WTC11 (cell line): Measurements from ENCODE around the gene RNGTT.

Source experiments
- ATF1 ChIP-seq: sonication (generic); formaldehyde crosslinking; IDR thresholded peaks from 2 replicates; pipeline ENCODE4 v1.8.1; 2023; ENCODE audit warnings: mild to moderate bottlenecking, moderate library complexity, missing genetic modification reagents
- CTCF ChIP-seq: fragments of 200-600 bp; IDR thresholded peaks from 2 replicates; pipeline ENCODE4 v1.8.0; 2022; ENCODE audit warnings: antibody characterized with exemption
- E2F1 ChIP-seq: sonication (generic); formaldehyde crosslinking; IDR thresholded peaks from 2 replicates; pipeline ENCODE4 v1.8.0; 2022; ENCODE audit warnings: mild to moderate bottlenecking, missing genetic modification reagents
- ETV6 ChIP-seq: sonication (generic); formaldehyde crosslinking; IDR thresholded peaks from 2 replicates; pipeline ENCODE4 v1.8.1; 2022; ENCODE audit warnings: mild to moderate bottlenecking, missing genetic modification reagents
- KAT7 ChIP-seq: sonication (generic); formaldehyde crosslinking; IDR thresholded peaks from 2 replicates; pipeline ENCODE4 v1.8.1; 2023; ENCODE audit warnings: missing genetic modification reagents, mild to moderate bottlenecking, borderline replicate concordance
- MAX ChIP-seq: sonication (generic); formaldehyde crosslinking; IDR thresholded peaks from 2 replicates; pipeline ENCODE4 v1.8.0; 2022; ENCODE audit warnings: mild to moderate bottlenecking, missing genetic modification reagents
- MYBL2 ChIP-seq: sonication (generic); formaldehyde crosslinking; IDR thresholded peaks from 2 replicates; pipeline ENCODE4 v1.8.1; 2023; ENCODE audit warnings: mild to moderate bottlenecking, moderate library complexity, missing genetic modification reagents
- NR1H2 ChIP-seq: sonication (generic); formaldehyde crosslinking; IDR thresholded peaks from 2 replicates; pipeline ENCODE4 v1.9.0; 2021; ENCODE audit warnings: mild to moderate bottlenecking, moderate library complexity, missing genetic modification reagents
- OVOL2 ChIP-seq: fragments of 250-450 bp; sonication (Bioruptor Pico); IDR thresholded peaks from 2 replicates; pipeline ENCODE4 v1.9.0; 2021; ENCODE audit warnings: mild to moderate bottlenecking, borderline replicate concordance
- RELA ChIP-seq: sonication (generic); formaldehyde crosslinking; IDR thresholded peaks from 2 replicates; pipeline ENCODE4 v1.8.1; 2022; ENCODE audit warnings: missing genetic modification reagents, mild to moderate bottlenecking, borderline replicate concordance
- ZMAT4 ChIP-seq: fragments of 250-450 bp; sonication (Bioruptor Pico); IDR thresholded peaks from 2 replicates; pipeline ENCODE4 v1.9.0; 2021; ENCODE audit warnings: mild to moderate bottlenecking

GRCh38 chr6:88709819-88710246 is 253.6 kb downstream of the RNGTT start:
- TF ChIP-seq CTCF (no peak), RELA (CRISPR knock-in tag) (no peak), MAX (no peak), KAT7 (no peak), ATF1 (CRISPR knock-in tag) (no peak), NR1H2 (CRISPR knock-in tag) (no peak), ETV6 (no peak), E2F1 (CRISPR knock-in tag) (no peak), OVOL2 (no peak), ZMAT4 (no peak), MYBL2 (CRISPR knock-in tag) (no peak)
